CD4-positive, alpha-beta T cell treated with Interleukin-15 for 1 hour (primary cell): ENCODE measurements around the gene CDK5RAP1.
"Not testable (repeated sequence)": the region's sequence is repeated elsewhere in the genome, so short reads cannot be mapped to it uniquely, and the experiment has no call there.

Source experiments
- DNase-seq: peaks from one replicate; pipeline ENCODE4 v3.0.0-alpha.2; 2020

Gene CDK5RAP1

GRCh38 chr20:33401184-33401920, at the start of gene CDK5RAP1:
TSS of gene CDK5RAP1 (minus strand) at chr20:33401519. CDS start at chr20:33397064, 4,455 bp downstream.
- peak; percentile 84 for DNase-seq

- no peak for DNase-seq
Observed at GRCh38 chr20:33450867-33451266, 49.5 kb upstream of the CDK5RAP1 start.

GRCh38 chr20:33445881-33446625, 44.7 kb upstream of the CDK5RAP1 start:
- no peak for DNase-seq

GRCh38 chr20:33444797-33445560, 43.7 kb upstream of the CDK5RAP1 start:
- no peak for DNase-seq

DNA sequence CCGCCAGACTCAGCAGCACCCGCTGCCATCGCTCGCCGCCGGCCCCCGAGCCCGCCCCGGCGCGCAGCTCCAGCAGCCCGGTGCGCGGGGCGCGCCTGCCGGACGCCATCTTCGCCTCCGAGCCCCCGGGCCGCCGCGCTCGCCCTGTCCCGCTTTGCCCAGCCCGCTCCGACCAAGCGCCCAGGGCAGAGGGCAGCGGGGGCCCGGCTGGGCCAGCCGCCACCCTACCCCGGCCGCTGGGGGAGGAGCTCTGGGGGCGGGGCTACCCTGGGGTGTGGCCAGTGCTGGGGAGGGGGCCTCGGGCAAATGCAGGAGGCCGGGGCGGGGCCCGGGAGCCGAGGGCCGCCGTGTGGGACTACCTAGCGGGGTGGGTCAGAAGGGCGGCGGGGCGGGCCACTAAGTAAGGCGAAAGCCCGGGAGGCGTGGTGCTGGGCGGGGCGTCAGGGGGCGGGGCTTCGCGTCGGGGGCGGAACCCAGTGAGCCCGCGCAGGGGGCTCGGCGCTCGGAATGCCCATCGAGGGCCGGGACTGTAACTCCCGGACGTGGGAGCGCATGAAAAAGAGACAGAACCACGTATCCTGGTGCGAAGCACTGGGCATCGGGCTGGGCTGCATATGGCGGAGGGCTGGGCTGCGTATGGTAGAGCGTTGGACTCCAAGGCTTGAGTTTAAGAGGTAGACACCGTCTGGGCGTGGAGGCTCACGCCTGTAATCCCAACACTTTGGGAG, 42.4 kb upstream of the CDK5RAP1 start, which contains the start of gene SNTA1:
Gene SNTA1, minus strand, starts transcription at position 252 of the 728 bp plus-strand sequence. Its CDS starts 143 bp downstream, at position 109.
- peak; percentile 94 for DNase-seq

DNA sequence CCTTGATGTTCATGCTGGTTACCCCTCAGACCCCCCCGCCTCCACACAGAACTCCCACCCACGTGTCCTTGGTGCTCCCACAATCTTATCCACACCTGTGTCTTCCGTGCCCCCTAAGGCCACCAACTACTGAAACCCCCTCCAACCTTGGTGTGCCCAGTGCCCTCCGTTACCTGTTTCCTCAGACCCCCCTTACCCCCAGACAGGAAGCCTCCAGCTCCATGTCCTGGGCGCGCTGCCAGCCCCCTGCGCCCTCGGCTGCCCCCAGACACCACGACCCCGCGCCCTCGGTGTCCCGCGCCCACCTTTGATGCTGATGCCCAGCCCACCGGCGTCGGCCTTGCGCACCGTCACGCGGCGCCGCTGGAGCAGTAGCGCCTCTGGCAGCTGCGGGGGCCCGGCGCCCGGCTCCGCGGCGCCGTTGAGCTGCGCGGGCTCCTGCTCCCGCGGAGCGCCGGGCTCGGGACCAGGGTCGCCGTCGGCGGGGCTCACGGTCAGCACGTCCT, 41.7 kb upstream of the CDK5RAP1 start:
- DNase-seq: no peak

DNA sequence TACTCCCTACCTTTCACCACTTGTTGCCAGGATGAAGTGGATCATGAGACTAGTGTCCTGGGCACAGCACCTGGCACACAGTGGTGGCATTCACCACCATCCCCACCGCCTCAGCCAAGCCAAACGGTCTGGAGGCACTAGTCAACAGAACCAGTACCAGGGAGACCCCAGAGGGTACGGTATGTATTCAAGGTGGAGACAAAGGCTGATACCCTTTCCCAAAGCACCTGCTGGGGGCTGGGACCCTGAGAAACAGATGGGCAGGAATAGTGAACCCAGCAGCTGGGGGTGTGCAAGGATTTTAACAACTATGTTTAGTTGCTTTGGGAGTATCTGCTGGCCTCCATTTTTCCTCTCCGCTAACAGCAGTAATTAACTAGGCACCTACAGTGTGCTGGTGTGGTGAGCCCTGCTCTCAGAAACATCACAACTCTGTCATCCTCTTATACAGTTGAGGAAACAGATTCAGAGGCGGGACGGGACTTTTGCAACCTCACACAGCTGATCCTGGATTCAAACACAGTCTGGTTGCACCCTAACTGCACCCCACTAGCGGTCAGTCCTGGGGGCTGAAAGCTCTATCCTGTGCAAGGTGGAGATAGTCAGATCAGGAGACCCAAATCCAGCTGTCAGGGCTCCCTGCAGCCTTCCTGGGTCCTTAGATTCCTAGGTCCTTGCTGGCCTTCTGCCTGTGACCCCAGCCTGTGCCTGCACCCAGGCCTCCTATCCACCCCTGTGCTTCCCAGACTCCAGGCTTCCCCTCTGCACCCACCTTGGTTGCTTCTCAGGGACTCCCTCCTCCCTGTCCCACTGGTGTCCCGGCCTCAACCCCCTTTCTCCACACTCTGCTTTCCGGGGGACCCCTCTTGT, 41.1 kb upstream of the CDK5RAP1 start:
- no peak for DNase-seq

DNA sequence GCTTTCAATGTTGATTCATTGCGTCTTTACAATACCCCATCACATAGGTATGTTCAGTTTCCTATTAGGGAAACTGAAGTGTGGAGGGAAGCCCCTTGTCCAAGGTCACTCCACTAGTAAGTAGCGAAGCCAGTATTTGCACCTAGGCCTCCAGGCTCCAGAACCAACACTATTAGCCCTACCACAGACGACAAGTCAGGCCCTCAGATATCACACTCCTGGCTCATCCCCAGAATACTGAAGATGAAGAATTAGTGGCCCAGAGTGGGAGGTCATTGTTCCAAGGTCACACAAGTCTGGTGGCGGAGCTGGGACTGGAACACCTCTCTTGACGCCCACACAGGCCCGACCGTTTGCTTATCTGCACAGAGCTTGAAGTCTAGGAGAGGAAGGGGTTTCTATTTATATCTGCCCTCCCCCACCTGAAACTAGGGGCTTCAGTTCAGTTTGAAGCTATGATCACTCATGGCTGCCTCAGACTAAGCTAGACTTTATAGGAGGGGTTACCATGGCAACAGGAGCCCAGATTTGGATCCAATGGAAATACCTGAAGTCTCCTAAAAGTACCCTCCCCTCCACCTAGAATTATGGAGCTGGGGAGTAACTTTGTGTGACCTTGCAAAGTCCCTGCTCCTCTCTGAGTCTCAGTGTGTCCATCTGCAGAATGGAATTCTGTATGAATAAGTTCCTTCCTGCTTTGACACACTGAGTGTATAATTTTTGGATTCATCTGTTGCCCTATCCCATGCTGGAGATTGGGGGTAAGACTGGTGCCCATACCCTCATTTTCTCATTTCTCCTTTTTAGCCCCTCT, 40.0 kb upstream of the CDK5RAP1 start:
- DNase-seq: no peak

DNA sequence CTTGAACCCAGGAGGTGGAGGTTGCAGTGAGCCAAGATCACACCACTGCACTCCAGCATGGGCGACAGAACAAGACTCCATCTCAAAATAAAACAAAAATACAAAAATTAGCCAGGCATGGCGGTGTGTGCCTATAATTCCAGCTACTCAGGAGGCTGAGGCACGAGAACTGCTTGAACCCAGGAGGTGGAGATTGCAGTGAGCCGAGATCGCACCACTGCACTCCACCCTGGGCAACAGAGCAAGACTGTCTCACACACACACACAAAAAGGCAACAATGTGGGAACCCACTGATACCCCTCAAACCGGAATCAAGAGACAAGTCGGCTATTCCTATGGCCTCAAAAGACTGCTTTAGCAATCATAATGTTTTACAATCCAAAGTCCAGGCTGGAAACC, 39.2 kb upstream of the CDK5RAP1 start:
- DNase-seq: not testable (repeated sequence)

DNA sequence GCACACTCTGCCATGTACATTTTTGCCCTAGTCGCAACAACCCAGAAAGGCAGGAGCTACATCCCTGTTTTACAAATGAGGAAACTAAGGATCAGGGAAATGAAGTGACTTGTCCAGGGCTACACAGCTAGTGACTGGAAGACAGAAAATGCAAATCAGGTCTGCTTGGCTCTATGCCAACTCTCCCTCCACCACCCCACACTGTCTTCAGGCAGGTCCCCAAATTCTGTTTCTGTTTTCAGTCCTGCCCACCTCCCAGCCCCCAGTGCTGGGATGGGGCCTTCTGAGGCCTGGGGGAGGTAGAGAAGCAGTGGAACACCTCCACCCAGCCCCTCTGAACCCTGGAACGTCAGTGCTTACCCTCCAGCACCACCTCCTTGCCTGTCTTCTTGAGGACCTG, 37.2 kb upstream of the CDK5RAP1 start:
- no peak for DNase-seq

DNA sequence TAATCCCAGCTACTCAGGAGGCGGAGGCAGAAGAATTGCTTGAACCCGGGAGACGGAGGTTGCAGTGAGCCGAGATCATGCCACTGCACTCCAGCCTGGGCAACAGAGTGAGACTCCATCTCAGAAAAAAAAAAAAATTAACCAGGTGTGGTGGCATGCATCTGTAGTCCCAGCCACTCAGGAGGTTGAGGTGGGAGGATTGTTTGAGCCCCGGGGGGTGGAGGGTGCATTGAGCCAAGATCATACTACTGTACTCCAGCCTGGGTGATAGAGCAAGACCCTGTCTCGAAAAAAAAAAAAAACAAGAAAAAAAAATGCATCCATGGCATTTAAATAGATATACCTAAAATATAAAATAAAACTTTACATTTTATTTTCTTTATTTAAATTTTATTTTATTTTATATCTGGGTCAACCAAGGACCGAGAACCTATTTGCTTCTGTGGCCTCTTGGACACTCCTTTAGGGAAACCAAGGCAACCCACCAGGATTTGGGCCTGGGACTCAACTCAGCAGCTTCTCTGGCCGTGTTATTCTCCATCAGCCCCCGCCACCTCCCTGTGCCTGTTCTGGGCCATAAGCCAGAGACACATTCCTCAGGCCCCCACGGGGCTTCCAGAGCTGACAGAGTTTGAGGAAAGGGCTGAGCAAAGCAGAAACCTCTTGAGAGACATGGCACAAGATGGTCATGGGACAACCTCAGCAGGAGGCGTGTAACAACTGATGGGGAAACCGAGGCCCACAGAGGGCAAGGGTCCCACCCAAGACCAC, 36.0 kb upstream of the CDK5RAP1 start:
- no peak for DNase-seq

GRCh38 chr20:33434434-33434833, 33.1 kb upstream of the CDK5RAP1 start:
- no peak for DNase-seq

DNA sequence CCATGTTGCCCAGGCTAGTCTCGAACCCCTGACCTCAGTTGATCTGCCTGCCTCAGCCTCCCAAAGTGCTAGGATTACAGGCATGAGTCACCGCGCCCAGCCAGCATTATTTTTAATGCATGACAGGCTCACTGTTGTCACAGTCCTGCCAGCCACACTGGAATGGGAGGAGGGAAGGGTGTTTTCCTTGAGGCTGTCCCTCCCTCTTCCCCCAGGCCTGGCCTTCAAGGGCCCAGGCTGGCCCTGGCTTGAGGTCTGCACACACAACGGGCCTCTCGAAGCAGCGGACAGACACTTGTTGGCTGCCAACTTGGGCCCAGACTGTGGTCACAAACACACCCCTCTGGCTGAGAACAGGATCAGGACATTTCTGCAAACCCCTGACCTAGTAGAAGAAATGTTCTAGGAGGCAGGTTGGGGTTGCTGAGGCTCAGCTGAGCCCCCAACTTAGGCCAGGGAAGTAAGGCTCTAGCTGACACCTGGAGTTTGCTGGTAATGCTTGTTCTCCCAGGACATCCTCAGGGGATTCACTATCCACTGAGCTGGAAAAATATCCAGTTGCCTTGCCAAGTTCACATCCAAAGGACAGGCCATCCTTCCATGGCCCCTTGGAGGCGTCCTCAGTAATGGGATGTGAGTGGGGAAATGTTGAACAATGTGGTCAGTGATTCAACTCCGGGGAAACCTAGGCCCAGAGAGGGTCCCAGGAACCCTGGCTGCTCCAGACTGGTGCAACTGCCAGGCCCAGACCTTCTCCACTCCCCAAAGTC, 32.3 kb upstream of the CDK5RAP1 start:
- no peak for DNase-seq

- DNase-seq: no peak
Observed at GRCh38 chr20:33431797-33432381, 30.6 kb upstream of the CDK5RAP1 start.

GRCh38 chr20:33423875-33424274, 22.6 kb upstream of the CDK5RAP1 start:
- not testable (repeated sequence) for DNase-seq

DNA sequence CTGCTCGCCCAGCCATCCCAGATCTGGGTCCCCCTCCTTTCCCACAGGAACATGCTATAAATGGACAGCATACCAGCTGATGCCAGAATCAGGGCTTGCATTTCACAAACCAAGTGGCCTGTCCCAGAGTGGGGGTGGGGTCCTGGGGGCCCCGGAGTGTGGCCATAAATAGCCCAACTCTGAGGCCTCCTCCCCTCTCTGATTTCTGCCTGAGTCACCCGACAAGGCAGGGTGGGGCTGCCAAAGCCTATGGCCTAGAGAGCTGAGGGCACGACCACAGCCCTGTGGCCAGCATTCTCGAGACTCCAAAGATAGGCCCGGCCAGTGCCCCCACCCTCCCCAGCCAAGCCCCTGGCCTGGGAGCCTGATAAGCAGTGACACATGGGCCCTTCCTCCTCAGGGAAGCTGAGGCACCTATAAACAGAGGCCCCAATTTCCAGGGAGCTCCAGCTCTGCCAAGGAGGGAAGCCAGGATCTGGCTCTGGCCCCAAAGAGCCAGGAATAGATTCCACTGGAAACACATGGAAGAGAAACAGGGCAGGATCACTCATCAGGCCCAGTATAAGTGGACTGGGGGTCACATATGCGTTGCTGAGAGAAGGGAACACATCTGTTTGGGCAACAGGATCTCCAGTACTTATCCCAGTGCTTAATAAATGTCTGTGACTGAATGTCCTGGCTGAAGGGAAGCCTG, 22.0 kb upstream of the CDK5RAP1 start:
- no peak for DNase-seq

- DNase-seq: no peak
Observed at GRCh38 chr20:33419140-33419974, 18.0 kb upstream of the CDK5RAP1 start.
